OCI-LY1 (cell line): ENCODE measurements around the gene GALNT2.

Experiments used
- EZH2 ChIP-seq: fragments of 200-600 bp; sonication (generic), shearing (Covaris generic); IDR thresholded peaks from 2 replicates; pipeline ENCODE4 v1.8.0; 2017; ENCODE audit warnings: borderline replicate concordance, mixed run types, mild to moderate bottlenecking, antibody characterized with exemption, low read length, moderate library complexity, mixed read lengths
- TF ChIP-seq, protein P1 (sequence below): fragments of 200-600 bp; sonication (generic), shearing (Covaris generic); IDR thresholded peaks from 2 replicates; pipeline ENCODE4 v1.5.1; 2017; ENCODE audit warnings: mild to moderate bottlenecking, antibody characterized with exemption, low read length, moderate library complexity, mixed read lengths

- TF ChIP-seq EZH2, result no peak
- TF ChIP-seq, protein P1, sequence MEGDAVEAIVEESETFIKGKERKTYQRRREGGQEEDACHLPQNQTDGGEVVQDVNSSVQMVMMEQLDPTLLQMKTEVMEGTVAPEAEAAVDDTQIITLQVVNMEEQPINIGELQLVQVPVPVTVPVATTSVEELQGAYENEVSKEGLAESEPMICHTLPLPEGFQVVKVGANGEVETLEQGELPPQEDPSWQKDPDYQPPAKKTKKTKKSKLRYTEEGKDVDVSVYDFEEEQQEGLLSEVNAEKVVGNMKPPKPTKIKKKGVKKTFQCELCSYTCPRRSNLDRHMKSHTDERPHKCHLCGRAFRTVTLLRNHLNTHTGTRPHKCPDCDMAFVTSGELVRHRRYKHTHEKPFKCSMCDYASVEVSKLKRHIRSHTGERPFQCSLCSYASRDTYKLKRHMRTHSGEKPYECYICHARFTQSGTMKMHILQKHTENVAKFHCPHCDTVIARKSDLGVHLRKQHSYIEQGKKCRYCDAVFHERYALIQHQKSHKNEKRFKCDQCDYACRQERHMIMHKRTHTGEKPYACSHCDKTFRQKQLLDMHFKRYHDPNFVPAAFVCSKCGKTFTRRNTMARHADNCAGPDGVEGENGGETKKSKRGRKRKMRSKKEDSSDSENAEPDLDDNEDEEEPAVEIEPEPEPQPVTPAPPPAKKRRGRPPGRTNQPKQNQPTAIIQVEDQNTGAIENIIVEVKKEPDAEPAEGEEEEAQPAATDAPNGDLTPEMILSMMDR, result no peak
Observed at GRCh38 chr1:230171356-230172015, 104.4 kb downstream of the GALNT2 start.
